Activated CD4-positive, CD25-positive, alpha-beta regulatory T cell (primary cell): ENCODE data around the gene RAB31.

ENCODE experiments used
- DNase-seq, 4 experiments: peaks; one replicate each; lab custom pipeline; 2025; lab: John Stamatoyannopoulos, UW

Gene RAB31

GRCh38 chr18:9790261-9790660 lies 82.2 kb downstream of the RAB31 start:
- no peak for DNase-seq

- DNase-seq, result no peak
Observed at GRCh38 chr18:9791991-9792390, 83.9 kb downstream of the RAB31 start.

GRCh38 chr18:9792565-9793245 lies 84.6 kb downstream of the RAB31 start:
- no peak for DNase-seq

- no peak for DNase-seq
Observed at GRCh38 chr18:9796011-9796410, 87.9 kb downstream of the RAB31 start.

- DNase-seq, result no peak
Observed at GRCh38 chr18:9796935-9797549, 88.9 kb downstream of the RAB31 start.

- DNase-seq, result no peak
Observed at GRCh38 chr18:9802175-9803062, 94.3 kb downstream of the RAB31 start.

- no peak for DNase-seq
Observed at GRCh38 chr18:9803063-9803697, 95.1 kb downstream of the RAB31 start.

GRCh38 chr18:9803698-9804516 lies 95.8 kb downstream of the RAB31 start:
- DNase-seq, result no peak

GRCh38 chr18:9804517-9805104 lies 96.5 kb downstream of the RAB31 start:
- no peak for DNase-seq

- DNase-seq, result no peak
Observed at GRCh38 chr18:9806905-9807304, 98.8 kb downstream of the RAB31 start.

- DNase-seq, result no peak
Observed at GRCh38 chr18:9808295-9809241, 100.5 kb downstream of the RAB31 start.

- DNase-seq, result no peak
Observed at GRCh38 chr18:9809697-9810096, 101.6 kb downstream of the RAB31 start.

GRCh38 chr18:9810299-9810698 lies 102.2 kb downstream of the RAB31 start:
- DNase-seq, result no peak

- DNase-seq, result no peak
Observed at GRCh38 chr18:9810994-9811705, 103.0 kb downstream of the RAB31 start.

GRCh38 chr18:9811978-9812377 lies 103.9 kb downstream of the RAB31 start:
- no peak for DNase-seq

GRCh38 chr18:9814431-9814830 lies 106.3 kb downstream of the RAB31 start:
- DNase-seq, result no peak

- no peak for DNase-seq
Observed at GRCh38 chr18:9817286-9817685, 109.2 kb downstream of the RAB31 start.

GRCh38 chr18:9817725-9818422 lies 109.8 kb downstream of the RAB31 start:
- DNase-seq, result no peak

GRCh38 chr18:9818423-9818734 lies 110.3 kb downstream of the RAB31 start:
- DNase-seq, result no peak
